Stimulated activated CD4-positive, alpha-beta T cell treated with anti-CD3 and anti-CD28 coated beads, Interleukin-1b, Interleukin-23, amount 100 ng/mL, for 24 hours (primary cell): Measurements from ENCODE around the gene TAC3.
"Not testable (repeated sequence)": the region's sequence is repeated elsewhere in the genome, so short reads cannot be mapped to it uniquely, and the experiment has no call there.

Experiments
- DNase-seq, 4 experiments: peaks; one replicate each; pipeline ENCODE4 v3.0.0-alpha.2; 2020; ENCODE audit warnings: low read depth in 4 of 4, low spot score in 1 of 4

TAC3 gene

DNA sequence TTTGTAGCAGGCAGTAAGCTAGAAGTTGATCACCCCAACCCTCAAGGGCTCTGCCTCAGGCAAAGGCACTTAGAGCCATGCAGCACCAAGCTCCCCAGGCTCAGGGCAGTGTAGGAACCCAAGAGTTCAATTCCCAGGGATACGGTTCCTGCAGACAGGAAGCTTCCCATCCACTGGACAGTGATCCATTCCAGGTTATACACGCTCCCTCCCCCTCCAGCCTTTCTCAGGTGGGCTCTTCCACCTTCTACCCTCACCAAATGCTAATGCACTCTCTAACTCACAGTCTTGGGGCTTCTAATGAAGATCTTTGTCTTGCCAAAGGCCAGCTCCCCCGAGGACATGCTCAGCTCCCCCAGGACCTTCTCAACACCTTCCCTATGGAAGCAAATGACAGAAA is 20.9 kb upstream of the TAC3 start:
- no peak for DNase-seq

DNA sequence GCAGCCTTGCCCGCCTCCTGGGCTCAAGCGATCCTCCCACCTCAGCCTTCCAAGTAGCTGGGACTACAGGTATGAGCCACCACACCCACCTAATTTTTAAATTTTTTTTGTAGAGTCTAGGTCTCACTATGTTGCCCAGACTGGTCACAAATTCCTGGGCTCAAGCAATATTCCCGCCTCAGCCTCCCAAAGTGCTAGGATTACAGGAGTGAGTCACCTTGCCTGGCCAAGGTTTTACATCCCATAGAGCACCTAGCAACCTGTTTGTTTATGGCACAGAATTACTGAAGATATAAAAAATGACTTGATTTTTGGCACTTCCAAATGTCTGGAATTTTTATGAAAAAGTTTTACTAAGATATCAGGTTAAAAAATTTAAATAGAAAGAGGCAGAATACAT is 17.1 kb upstream of the TAC3 start:
- DNase-seq = no peak

DNA sequence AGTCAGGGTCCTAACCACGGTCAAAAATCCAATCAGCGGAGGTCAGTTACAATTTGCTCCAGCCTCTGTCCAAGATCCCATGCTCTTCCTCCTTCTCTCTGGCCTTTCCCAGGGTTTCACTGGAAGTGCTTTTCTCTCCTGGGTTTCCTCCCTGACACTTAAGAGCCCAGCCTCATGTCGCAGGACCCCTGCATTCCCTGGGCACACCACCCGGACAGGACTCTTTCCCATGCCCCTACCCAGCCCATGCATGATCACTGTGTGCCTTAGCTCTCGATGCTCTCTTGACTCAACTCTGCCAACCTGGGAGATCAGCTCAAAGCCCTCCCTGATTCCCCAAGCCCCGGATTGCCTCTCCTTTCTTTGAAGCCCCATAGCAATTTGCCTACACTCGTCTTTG is 15.5 kb upstream of the TAC3 start:
- no peak for DNase-seq

DNA sequence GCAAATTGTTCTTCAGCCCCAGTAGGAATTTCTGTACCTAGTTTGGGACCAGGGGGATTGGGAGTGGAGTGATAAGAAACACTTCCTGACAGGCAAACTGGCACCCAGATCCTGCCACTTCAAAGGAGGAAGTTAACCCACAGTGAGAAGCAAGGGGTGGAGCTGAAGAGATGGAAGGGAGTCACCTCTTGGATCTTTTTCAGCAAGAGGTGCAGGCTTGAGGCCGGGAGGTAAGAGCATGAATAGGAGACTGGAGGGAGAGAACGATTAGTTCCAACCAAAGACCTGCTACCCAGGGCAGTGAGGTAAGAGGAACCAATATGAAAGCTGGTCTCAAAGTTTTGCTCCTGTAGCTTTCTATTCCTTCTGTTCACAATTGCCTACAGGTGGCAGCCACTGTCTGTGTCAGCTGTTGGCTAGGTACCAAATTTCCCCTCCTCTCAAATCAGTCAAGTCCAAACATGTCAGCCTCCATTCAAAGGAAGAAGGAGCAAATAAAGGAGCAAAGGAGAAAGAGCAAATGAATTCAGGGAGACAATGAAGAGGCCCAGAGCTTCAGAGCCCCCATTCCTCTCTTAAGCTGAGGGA is 14.9 kb upstream of the TAC3 start:
- DNase-seq = no peak

DNA sequence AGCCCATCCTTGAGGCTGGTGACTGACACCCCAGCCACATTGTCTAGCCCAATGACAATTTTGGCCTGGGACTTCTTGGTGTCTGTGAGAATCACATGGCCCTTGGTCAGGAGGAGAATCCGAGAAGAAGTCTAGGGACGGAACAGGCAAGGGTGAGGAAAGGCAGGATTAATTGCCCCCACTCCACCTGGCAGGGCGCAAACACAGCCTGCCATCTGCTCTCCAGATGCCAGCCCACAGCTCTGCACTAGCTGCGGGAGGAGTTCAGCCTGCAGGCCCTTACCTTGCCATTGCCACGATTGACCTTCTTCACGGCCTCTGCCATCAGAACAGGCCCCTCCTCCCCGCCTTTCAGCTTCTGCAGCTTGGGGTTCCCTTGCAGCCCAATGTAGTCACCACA is 13.1 kb upstream of the TAC3 start:
- DNase-seq = no peak

DNA sequence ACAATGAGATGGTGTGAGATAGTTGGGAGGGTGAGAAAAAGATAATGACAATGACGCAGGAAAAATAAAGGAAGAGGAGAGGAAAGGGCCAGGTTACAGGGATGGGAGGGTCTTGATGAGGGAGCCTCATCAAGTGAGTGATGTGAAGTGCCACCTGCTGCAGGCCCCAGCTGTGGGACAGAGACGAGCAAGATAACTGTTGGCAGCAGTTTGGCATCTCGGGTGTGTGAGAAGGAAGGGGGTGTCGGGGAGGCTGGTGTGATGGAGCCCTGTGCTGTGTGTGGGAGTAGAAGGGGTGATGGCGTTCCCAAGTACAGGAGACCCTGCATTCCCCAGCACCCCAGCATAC is 11.4 kb upstream of the TAC3 start:
- DNase-seq = no peak

DNA sequence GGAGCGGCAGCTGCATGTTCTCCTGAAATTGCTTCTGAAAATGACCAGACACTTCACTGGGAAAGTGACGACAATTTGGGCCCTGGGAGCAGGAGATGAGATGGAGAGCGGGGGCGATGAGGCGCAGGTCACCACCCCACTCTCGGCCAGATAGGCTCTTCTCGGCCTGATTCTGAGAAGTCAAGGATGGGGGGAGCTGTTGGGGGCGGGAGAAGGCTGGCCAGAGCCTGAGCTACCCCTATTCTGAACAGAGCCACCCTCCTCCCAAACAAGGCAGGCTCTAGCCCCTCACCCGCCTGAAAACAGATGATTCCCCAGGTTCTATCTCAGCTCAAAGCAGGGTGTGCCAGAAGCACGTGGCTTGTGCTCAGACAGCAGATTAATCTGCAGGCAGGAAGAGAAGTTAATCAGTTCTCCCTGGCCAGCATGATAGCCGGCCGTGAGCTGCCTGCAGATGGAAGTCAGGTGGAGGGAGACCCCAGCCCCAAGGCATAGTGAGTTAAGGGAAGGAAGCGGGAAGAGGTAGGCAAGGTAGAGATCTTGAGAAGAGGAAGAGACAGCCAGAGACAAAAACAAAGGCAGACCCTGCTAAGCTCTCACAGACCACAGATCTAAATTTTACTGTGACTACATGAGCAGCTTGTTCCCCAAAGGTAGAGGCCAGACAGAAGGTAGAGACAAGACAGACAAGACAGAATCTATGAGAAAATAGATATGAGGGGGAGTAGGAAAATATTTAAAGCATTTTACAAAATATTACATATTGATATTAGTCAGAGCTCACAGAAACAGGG is 10.9 kb upstream of the TAC3 start:
- no peak for DNase-seq

DNA sequence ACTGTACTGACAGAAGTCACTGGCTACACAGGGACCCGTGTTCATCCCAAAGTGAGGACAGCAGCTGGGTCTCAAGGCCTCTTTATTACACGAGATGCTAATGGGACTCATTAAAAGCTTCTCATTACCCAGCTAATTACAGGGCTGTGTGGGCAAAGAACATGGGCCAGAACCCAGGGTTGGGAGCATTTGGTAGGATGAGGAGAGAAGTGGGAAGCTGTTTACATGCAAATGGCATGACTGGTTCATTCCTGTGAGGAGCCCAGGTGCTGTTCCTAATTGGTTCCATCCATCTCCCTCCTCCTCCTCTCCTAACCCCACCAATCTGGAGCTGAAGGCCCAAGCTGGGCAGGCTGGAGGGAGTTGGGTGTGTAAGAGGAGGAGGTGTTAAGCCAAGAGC is 8.9 kb upstream of the TAC3 start:
- DNase-seq = no peak

DNA sequence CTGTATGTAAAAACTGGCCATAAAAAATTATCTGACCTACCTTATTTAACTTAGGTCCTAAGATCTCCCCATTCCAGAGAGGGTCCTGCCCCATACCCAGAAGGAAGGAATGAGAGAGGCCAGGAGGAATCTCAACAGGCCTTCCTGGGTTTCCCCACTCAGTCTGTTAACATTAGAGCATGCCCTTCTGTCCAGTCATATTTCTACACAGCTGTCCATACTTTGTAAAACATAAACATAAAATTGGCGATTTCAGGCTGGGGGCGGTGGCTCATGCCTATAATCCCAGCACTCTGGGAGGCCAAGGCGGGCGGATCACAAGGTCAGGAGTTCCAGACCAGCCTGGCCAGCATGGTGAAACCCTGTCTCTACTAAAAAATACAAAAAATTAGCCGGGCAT is 6.0 kb upstream of the TAC3 start:
- not testable (repeated sequence) for DNase-seq

DNA sequence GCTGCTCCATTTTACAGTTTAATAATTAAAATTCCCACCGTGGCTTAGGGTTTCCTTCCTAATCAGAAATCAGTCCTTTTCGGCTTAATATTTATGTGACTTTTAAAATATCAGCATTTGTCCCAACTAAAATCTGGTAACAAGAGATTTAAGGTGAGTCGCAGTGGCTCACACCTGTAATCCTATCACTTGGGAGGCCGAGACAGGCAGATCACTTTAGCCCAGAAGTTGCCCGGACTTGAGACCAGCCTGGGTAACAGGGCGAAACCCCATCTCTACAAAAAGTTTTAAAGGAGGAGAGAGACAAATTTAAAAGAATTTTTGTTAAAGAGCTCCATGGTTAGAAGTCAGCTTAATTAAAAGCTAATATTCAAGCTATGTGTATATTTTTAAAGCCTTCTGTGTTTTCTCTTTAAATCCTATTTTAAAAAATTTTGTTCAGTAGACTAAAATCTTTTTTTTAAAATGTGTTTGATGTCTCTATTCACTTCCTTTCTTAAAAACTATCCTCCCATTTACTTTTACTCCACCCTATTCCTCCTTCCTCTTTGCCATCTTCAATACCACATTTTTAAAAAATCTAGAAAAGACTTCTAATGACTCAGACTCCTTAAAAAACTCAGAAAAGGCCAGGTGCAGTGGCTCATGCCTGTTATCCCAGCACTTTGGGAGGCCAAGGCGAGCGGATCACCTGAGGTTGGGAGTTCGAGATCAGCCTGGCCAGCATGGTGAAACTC is 3.8 kb upstream of the TAC3 start:
- no peak for DNase-seq

DNA sequence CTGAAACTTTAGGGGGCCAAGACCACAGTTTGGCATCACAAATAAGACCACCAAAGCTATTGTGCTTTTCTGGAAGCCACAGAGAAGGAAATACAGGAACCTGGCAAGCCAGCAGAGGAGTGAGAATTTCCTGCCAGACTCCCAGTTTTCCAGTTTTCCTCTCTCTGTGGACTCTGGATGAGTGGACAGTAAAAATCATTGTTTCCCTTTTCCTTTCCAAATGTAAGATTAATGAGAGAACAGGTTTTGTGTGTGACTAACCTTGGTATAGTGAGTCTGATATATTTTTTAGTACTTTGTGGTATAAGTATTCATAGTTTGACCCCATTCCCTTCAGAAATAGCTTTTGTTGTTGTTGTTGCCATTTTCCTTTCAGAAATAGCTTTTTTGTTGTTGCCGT is 2.6 kb upstream of the TAC3 start:
- no peak for DNase-seq

DNA sequence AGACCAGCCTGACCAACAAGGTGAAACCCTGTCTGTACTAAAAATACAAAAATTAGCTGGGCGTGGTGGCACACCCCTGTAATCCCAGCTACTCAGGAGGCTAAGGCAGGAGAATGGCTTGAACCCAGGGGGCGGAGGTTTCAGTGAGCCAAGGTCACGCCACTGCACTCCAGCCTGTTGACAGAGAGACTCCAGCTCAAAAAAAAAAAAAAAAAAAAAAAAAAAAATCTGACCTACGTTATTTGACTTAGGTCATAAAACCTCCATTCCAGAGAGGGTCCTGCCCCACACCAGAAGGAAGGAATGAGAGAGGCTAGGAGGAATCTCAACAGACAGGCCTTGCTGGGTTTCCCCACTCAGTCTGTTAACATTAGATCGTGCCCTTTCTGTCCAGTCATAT is 2.0 kb upstream of the TAC3 start:
- DNase-seq = not testable (repeated sequence)

DNA sequence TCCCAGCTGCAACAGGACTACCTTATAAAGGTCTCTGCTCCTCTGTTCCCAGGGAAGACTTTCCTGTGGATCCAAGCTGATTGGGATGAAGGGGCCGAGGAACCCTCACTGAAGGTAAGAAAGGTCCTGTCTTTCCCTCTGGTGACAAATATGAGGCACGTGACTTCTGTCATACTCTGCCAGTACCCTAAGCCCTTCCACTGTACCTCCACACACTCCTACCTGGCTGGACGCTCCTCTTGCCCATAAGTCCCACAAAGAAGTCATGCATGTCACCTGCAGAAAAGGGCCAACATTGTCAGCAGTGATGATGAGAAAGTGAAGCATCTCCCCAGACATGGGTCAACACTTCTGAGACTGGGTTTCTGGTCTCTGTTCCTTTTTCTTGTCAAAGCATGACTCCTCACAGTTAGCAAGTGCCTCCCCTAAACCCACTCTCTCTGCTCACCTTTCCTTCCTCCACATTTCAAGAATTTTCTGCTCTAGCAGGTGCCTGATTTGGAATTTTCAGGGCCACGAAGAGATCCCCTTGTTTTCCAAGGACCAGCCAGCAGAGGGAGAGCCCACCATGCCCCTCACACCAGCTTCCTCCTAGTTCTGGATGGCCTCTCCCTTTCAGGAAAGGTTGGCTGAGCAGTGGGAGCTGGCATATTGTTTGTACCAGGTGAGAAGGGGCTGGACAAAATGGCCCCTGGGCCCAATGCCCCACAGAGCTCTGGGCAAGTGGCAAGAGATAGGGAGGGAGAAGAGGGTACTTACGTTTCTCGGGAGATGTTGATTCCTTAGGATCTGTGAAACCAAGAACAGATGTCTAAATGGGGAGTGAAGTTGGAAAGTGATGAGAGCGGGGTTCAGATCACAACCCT is 3.5 kb downstream of the TAC3 start:
- no peak for DNase-seq

DNA sequence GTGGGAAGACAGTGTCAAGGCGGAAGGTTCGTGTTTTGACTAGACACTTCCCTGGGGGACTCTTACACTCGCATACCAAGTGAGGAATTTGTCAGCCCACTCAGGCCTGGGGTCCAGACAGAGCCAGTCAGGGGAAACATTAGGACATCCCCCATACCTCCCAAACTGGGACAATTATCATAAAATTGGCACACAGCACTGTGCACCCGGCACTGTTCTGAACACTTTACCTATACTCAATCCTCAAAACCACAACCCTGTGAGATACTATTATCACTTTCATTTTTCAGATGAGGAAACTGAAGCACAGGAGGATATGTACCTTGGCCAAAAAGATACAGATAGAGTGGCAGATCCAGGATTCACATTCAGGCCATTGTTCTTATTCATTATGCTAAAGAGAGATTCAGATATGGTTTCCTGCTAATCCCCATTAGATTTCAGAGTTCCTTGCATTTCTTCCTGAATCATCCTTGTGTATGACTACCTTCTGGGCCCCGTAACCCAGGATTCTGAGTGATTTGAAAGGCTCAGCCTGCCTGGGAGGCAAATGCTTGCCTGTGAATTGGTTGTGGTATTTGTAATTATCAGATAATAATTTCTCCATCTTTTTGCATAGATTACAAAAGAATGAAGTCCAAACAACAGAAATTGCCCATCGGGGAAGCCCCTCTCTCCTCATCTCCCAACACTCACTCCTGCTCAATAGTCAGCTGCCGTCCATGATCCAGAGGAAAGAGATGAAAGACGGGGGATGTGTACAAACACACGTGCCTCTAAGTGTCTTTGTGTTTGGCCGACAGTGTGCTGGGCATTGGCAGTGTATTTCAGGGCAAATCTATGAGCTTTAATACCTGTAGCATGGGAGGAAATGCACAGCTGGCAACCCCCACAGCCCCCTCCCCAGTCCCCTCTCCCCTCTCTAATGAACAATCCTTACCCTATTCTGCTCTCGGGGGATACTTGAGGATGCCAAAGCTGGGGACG is 4.6 kb downstream of the TAC3 start:
- DNase-seq = no peak

DNA sequence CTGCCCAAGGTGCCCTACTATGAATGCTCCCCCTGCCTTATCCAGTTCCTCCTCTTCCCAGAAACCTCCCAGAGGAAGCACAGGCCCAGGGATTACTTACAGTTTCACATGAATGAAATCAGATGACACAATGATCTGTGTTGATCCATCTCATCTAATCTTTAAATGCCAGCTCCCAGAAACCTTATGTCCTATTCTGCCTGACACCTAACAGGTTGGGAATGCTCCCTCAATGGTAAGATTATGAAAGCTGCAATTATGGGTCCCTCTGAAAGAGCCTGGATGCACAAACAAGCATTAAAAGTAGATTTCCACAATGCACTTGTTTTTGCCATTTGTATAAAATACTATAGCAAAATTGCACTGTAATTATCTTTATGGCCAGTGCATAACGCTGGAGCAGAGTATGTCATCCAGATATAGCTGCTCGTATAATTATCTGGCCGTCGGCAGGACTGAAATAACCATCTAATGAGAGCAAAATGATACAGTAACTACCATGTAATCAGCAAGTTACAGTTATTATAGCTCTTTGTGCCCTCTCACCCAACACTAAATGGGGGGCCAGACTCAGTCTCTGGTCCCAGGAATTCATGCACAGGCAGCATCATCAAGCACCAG is 5.6 kb downstream of the TAC3 start:
- no peak for DNase-seq

DNA sequence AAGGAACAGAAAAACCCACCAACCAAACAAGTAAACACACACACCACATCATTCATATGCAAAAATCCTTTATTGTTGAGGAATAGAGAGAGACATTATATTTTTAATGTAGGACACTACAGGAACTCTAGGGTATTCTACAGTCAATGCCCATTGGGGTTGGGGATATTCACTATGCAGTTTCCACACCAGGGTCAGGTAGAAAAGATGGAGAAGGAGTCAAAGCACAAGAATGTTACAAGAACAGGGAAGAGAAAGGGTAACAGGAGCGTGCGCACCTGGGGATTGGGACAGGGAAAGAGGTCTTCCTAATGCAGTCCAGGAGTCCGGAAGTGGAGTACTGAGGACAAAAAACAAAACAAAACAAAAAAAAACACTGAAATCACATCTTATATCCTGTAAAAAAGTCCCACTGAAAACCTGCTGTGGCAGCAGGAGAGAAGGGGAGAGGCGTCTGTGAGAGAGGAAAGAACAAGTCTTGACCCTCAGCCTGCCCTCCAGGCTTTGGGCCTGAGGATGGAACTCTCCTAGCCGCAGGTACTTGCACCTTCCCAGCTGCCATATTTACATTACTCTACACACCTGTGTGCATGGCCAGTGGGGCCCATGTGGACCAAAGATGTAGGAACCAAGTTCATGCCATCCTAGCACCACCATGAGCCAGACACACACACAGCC is 6.2 kb downstream of the TAC3 start:
- DNase-seq = no peak

DNA sequence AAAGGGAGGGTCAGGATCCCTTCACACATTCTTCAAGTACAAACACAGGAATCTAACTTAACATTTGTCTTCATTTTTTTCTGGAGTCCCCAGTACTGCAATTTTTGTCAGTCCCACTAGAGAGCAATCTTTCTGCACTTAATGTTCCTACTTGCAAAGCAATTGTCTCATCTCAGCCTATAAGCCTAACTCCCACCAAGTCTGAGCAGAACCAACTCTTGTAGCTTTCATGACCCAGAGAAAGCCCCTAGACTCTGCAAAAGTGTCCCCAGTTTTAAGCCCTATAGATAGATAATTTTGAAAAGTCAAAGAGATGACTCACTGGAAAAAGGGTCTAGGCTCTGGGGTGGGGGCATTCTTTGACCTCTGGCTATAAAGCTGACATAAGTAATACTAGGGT is 8.2 kb downstream of the TAC3 start:
- DNase-seq = no peak

DNA sequence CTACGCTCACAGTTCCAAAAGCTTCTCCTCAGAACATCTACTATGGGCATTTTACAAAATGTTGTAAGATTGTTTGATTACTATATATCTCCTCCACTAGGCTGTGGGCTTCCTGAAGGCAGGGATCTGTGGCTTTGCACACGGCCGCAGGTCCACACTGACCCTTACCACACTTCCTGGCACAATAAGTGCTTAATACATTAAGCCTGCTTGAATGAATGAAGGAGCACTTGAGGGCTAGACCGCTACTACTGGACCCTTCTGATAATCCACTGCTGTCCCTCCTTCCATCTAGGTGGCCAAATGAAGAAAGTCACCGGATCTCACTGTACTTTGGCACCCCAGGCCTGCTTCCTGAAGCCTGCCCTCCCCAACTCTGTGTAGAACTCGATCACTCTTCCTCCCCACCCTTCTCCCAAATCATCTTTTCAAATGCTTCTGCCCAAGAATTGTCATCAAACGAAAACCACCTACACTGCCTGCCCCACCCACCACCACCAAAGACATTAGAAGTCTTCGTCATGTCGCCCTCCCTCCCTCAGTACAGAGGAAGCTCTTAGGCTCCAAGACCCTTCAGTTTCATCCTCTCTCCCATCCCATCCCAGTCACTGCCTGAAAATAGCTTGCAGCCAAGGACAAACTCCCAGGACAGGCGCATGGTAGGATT is 9.4 kb downstream of the TAC3 start:
- DNase-seq = no peak
